CD4-positive, CD25-positive, alpha-beta regulatory T cell (primary cell): ENCODE measurements around the gene DMXL1. TPM values are rescaled to one million over a fixed set of nuclear protein-coding genes. Genes with fewer than 3 reads are reported as not detected.
A peak's percentile ranks its signal among the peaks of the same experiment; 100 is the strongest.

ENCODE experiments used
- ATAC-seq, 2 donors: fragments of 150-1000 bp; cut with Tn5 transposase; one replicate each; pipeline ENCODE4 v1.10.0; 2021; ENCODE audit warnings: low read depth in 2 of 2, moderate number of reproducible peaks in 2 of 2, moderate library complexity in 1 of 2
- DNase-seq, 3 donors: peaks; one replicate each; pipeline versions ENCODE4 v3.0.0 to v3.0.0-alpha.2; 2012 to 2022; ENCODE audit warnings: mixed read lengths in 1 of 3
- H3K27ac ChIP-seq: one replicate; pipeline ENCODE4 v1.7.0; 2013; ENCODE audit warnings: mild to moderate bottlenecking, low read length; ENCODE audit not compliant: insufficient read depth, poor library complexity, severe bottlenecking
- H3K27me3 ChIP-seq: one replicate; pipeline ENCODE4 v1.7.0; 2013; ENCODE audit warnings: low read length; ENCODE audit not compliant: control insufficient read depth, insufficient read depth
- H3K36me3 ChIP-seq: one replicate; pipeline ENCODE4 v1.7.0; 2013; ENCODE audit warnings: mild to moderate bottlenecking, low read length, moderate library complexity; ENCODE audit not compliant: control insufficient read depth, insufficient read depth
- H3K4me1 ChIP-seq: 2 replicates; pipeline ENCODE4 v1.7.0; 2013; ENCODE audit warnings: mild to moderate bottlenecking, low read length; ENCODE audit not compliant: insufficient read depth, control insufficient read depth, poor library complexity, severe bottlenecking
- H3K4me3 ChIP-seq: one replicate; pipeline ENCODE4 v1.7.0; 2013; ENCODE audit warnings: low read depth, mild to moderate bottlenecking, low read length, moderate library complexity
- H3K9me3 ChIP-seq, 2 experiments: 1 replicate in 1 of 2; 2 replicates in 1 of 2; pipeline ENCODE4 v1.7.0; 2013; ENCODE audit warnings: low read length in 2 of 2, mild to moderate bottlenecking in 1 of 2, moderate library complexity in 1 of 2; ENCODE audit not compliant: control insufficient read depth in 2 of 2
- H3K27ac Mint-ChIP-seq, 3 donors: one replicate each; pipeline ENCODE4 v1.8.0; 2020 to 2022; ENCODE audit warnings: mild to moderate bottlenecking in 3 of 3, mixed read lengths in 3 of 3, moderate library complexity in 2 of 3
- H3K27me3 Mint-ChIP-seq: one replicate; pipeline ENCODE4 v1.8.0; 2022; ENCODE audit warnings: mild to moderate bottlenecking, mixed read lengths
- H3K36me3 Mint-ChIP-seq: one replicate; pipeline ENCODE4 v1.8.0; 2020; ENCODE audit warnings: mixed read lengths
- H3K4me1 Mint-ChIP-seq, 4 donors: one replicate each; pipeline ENCODE4 v1.8.0; 2020 to 2022; ENCODE audit warnings: mixed read lengths in 4 of 4, mild to moderate bottlenecking in 1 of 4
- H3K4me3 Mint-ChIP-seq, 4 donors: one replicate each; pipeline ENCODE4 v1.8.0; 2020 to 2022; ENCODE audit warnings: mild to moderate bottlenecking in 4 of 4, mixed read lengths in 4 of 4, moderate library complexity in 3 of 4
- H3K9me3 Mint-ChIP-seq, 7 donors: one replicate each; pipeline ENCODE4 v1.8.0; 2020 to 2022; ENCODE audit warnings: mixed read lengths in 7 of 7, mild to moderate bottlenecking in 3 of 7, moderate library complexity in 2 of 7
- polyA plus RNA-seq, 4 donors: library from polyadenylated mRNA; unstranded; fragments of 300-500 nt; fragmentation: Illumina TruSeq; gene quantifications; one replicate each; pipeline ENCODE4 v1.2.3, GENCODE V29; 2021
- total RNA-seq: library from RNA; stranded (reverse); gene quantifications from one replicate; pipeline ENCODE4 v1.2.3, GENCODE V29; 2022

The DMXL1 gene
- total and polyA plus RNA-seq, 5 donors from 2014 or later: 9.6 to 39.0 (median 11.4) TPM

- H3K4me1 ChIP-seq: peaks cover 99% of the 10 kb centered on the region
- peaks cover 69 to 100% (median 92%) of the 10 kb centered on the region in 4 donors for H3K4me1 Mint-ChIP-seq
These were observed 211.7 kb downstream of the DMXL1 start for GRCh38 chr5:119282628-119283027.

GRCh38 chr5:119284031-119284430, 213.1 kb downstream of the DMXL1 start:
- Mint-ChIP-seq H3K36me3 (peaks cover 35% of the 10 kb centered on the region), H3K4me1 (peaks cover 68 to 100% (median 91%) of the 10 kb centered on the region in 4 donors), H3K27ac (peak overlapping the region; percentile 72 to 92 (median 89)), H3K27me3 (no peaks in the 10 kb centered on the region), H3K4me3 (peak overlapping the region; percentile 33 to 91 (median 70)), H3K9me3 (no peaks in the 10 kb centered on the region)
- DNase-seq: no peak
- Histone ChIP-seq H3K4me3 (peak overlapping the region; percentile 46), H3K36me3 (peaks cover 11% of the 10 kb centered on the region), H3K9me3 (no peaks in the 10 kb centered on the region), H3K4me1 (peaks cover 99% of the 10 kb centered on the region), H3K27ac (no peak overlapping the region), H3K27me3 (no peaks in the 10 kb centered on the region)
- no peak for ATAC-seq

More at GRCh38 chr5:119282628-119283027, 211.7 kb downstream of the DMXL1 start:
- ATAC-seq (no peak), DNase-seq (no peak)
- Histone ChIP-seq H3K9me3 (no peaks in the 10 kb centered on the region), H3K27ac (peak overlapping the region; percentile 35), H3K36me3 (peaks cover 11% of the 10 kb centered on the region), H3K27me3 (no peaks in the 10 kb centered on the region), H3K4me3 (no peak overlapping the region)
- peaks cover 0 to 3% (median 0%) of the 10 kb centered on the region in 7 donors for H3K9me3 Mint-ChIP-seq
- H3K4me3 Mint-ChIP-seq: peak overlapping the region in 3 of 4 donors; percentile 59 to 91 (median 66)
- H3K27ac Mint-ChIP-seq: peak overlapping the region; percentile 72 to 92 (median 89)
- peaks cover 42% of the 10 kb centered on the region for H3K36me3 Mint-ChIP-seq
- no peaks in the 10 kb centered on the region for H3K27me3 Mint-ChIP-seq

GRCh38 chr5:119285070-119285916, 214.4 kb downstream of the DMXL1 start:
- Mint-ChIP-seq H3K4me1 (peaks cover 71 to 100% (median 93%) of the 10 kb centered on the region in 4 donors), H3K27ac (peak overlapping the region; percentile 70 to 89 (median 85)), H3K4me3 (peak overlapping the region; percentile 36 to 85 (median 49)), H3K36me3 (peaks cover 36% of the 10 kb centered on the region), H3K27me3 (no peaks in the 10 kb centered on the region), H3K9me3 (no peaks in the 10 kb centered on the region)
- ATAC-seq: peak in 1 of 2 donors; percentile 20
- Histone ChIP-seq H3K27me3 (no peaks in the 10 kb centered on the region), H3K27ac (peak overlapping the region; percentile 57), H3K4me3 (peak overlapping the region; percentile 32), H3K9me3 (no peaks in the 10 kb centered on the region), H3K36me3 (peaks cover 14% of the 10 kb centered on the region), H3K4me1 (peaks cover 99% of the 10 kb centered on the region)
- peak in 1 of 3 donors; percentile 41 for DNase-seq

- Histone ChIP-seq H3K9me3 (no peaks in the 10 kb centered on the region), H3K4me1 (peaks cover 100% of the 10 kb centered on the region), H3K36me3 (peaks cover 10% of the 10 kb centered on the region), H3K27me3 (no peaks in the 10 kb centered on the region), H3K4me3 (peak overlapping the region; percentile 88), H3K27ac (peak overlapping the region; percentile 81)
- H3K27me3 Mint-ChIP-seq: no peaks in the 10 kb centered on the region
- DNase-seq (no peak), ATAC-seq (no peak)
- peaks cover 67 to 99% (median 91%) of the 10 kb centered on the region in 4 donors for H3K4me1 Mint-ChIP-seq
- peak overlapping the region; percentile 89 to 99 (median 92) for H3K27ac Mint-ChIP-seq
- H3K9me3 Mint-ChIP-seq: peaks cover 0 to under 1% (median 0%) of the 10 kb centered on the region in 7 donors
- H3K36me3 Mint-ChIP-seq: peaks cover 26% of the 10 kb centered on the region
- peak overlapping the region; percentile 45 to 89 (median 84) for H3K4me3 Mint-ChIP-seq
These were observed 215.9 kb downstream of the DMXL1 start for GRCh38 chr5:119286511-119287488.

- H3K27me3 Mint-ChIP-seq: no peaks in the 10 kb centered on the region
- Histone ChIP-seq H3K27me3 (no peaks in the 10 kb centered on the region), H3K36me3 (peaks cover 8% of the 10 kb centered on the region), H3K27ac (peak overlapping the region; percentile 81), H3K9me3 (no peaks in the 10 kb centered on the region), H3K4me3 (peak overlapping the region; percentile 88), H3K4me1 (peaks cover 97% of the 10 kb centered on the region)
- peak overlapping the region; percentile 45 to 89 (median 84) for H3K4me3 Mint-ChIP-seq
- H3K9me3 Mint-ChIP-seq: peaks cover 0 to 4% (median 0%) of the 10 kb centered on the region in 7 donors
- DNase-seq (peak in 2 of 3 donors; percentile 38 to 88), ATAC-seq (peak; percentile 60 to 61)
- peak overlapping the region; percentile 89 to 99 (median 92) for H3K27ac Mint-ChIP-seq
- peaks cover 68 to 99% (median 91%) of the 10 kb centered on the region in 4 donors for H3K4me1 Mint-ChIP-seq
- peaks cover 21% of the 10 kb centered on the region for H3K36me3 Mint-ChIP-seq
These were observed 216.7 kb downstream of the DMXL1 start for GRCh38 chr5:119287547-119288111.

- Histone ChIP-seq H3K27me3 (no peaks in the 10 kb centered on the region), H3K27ac (peak overlapping the region; percentile 81), H3K9me3 (peaks cover 0 to 2% of the 10 kb centered on the region in 2 experiments), H3K36me3 (peaks cover 6% of the 10 kb centered on the region), H3K4me1 (peaks cover 89% of the 10 kb centered on the region), H3K4me3 (peak overlapping the region; percentile 88)
- H3K4me3 Mint-ChIP-seq: peak overlapping the region; percentile 47 to 85 (median 72)
- no peak for ATAC-seq
- H3K27me3 Mint-ChIP-seq: no peaks in the 10 kb centered on the region
- H3K9me3 Mint-ChIP-seq: peaks cover 0 to 4% (median 0%) of the 10 kb centered on the region in 7 donors
- H3K4me1 Mint-ChIP-seq: peaks cover 70 to 99% (median 86%) of the 10 kb centered on the region in 4 donors
- DNase-seq: no peak
- peak overlapping the region; percentile 89 to 99 (median 92) for H3K27ac Mint-ChIP-seq
- H3K36me3 Mint-ChIP-seq: peaks cover 17% of the 10 kb centered on the region
These were observed 217.6 kb downstream of the DMXL1 start for GRCh38 chr5:119288379-119289033.
